OCI-LY1 (cell line): ENCODE data around the gene DNAI7.

Source experiments
- EZH2 ChIP-seq: fragments of 200-600 bp; sonication (generic), shearing (Covaris generic); IDR thresholded peaks from 2 replicates; pipeline ENCODE4 v1.8.0; 2017; ENCODE audit warnings: borderline replicate concordance, mixed run types, mild to moderate bottlenecking, antibody characterized with exemption, low read length, moderate library complexity, mixed read lengths
- TF ChIP-seq, protein P1 (sequence below): fragments of 200-600 bp; sonication (generic), shearing (Covaris generic); IDR thresholded peaks from 2 replicates; pipeline ENCODE4 v1.5.1; 2017; ENCODE audit warnings: mild to moderate bottlenecking, antibody characterized with exemption, low read length, moderate library complexity, mixed read lengths

DNA sequence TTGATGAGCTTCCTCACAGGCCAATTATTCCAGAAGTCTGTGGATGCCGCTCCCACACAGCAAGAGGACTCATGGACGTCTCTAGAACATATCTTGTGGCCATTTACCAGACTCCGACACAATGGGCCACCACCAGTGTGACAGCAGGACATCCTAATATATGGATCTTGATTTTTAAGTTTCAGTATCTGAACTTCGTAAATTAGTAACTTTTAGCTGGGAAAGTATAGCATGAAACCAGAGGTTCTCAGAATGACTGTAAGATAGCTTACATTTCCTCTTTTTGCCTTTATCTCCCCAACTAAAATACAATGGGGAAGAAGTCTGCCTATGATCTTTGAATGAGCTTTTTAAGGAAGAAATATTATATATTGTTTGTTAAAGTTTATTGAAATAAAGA lies 87.0 kb downstream of the DNAI7 start:
- TF ChIP-seq, protein P1, sequence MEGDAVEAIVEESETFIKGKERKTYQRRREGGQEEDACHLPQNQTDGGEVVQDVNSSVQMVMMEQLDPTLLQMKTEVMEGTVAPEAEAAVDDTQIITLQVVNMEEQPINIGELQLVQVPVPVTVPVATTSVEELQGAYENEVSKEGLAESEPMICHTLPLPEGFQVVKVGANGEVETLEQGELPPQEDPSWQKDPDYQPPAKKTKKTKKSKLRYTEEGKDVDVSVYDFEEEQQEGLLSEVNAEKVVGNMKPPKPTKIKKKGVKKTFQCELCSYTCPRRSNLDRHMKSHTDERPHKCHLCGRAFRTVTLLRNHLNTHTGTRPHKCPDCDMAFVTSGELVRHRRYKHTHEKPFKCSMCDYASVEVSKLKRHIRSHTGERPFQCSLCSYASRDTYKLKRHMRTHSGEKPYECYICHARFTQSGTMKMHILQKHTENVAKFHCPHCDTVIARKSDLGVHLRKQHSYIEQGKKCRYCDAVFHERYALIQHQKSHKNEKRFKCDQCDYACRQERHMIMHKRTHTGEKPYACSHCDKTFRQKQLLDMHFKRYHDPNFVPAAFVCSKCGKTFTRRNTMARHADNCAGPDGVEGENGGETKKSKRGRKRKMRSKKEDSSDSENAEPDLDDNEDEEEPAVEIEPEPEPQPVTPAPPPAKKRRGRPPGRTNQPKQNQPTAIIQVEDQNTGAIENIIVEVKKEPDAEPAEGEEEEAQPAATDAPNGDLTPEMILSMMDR, result no peak
- no peak for TF ChIP-seq EZH2
